ENCODE data around the gene ADSL. TPM values are rescaled to one million over a fixed set of nuclear protein-coding genes. Genes with fewer than 3 reads are reported as not detected.

ADSL gene
- total and polyA plus RNA-seq, 2 donors (not counting 1 experiment from before 2014, with no cell fraction given) = 61.0 to 63.8 TPM

DNA sequence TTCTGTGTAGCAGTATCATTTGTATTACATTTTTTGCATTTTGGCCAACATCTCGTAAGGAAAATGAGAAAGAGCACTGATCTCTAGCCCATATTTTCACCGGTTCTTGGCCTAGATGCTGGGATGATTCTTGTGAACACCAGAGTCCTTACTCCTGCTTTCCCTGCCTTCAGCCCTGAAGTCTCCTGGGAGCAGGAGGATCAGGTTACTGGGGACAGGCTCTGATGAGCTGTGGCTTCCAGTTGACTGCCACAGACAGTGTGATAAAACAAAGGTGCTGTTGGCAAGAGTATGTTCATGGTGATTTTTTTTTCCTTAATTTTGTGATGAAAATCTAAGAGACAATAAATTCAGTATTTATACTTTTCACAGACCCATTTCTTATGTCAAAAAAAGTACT lies 34.2 kb upstream of the ADSL start:
- no peak overlapping the region for H3K27ac ChIP-seq (ENCODE audit: low read length in 2 of 2)
- ChIA-PET CTCF (no interaction called here), POLR2A (no interaction called here)
- H3K9me3 ChIP-seq (ENCODE audit: control extremely low read depth in 1 of 3, control insufficient read depth in 2 of 3, insufficient read depth in 1 of 3, low read length in 2 of 3) = no peaks in the 10 kb centered on the region
- no peak overlapping the region for H3K9ac ChIP-seq (ENCODE audit: low read length)
- TF ChIP-seq, protein P1, sequence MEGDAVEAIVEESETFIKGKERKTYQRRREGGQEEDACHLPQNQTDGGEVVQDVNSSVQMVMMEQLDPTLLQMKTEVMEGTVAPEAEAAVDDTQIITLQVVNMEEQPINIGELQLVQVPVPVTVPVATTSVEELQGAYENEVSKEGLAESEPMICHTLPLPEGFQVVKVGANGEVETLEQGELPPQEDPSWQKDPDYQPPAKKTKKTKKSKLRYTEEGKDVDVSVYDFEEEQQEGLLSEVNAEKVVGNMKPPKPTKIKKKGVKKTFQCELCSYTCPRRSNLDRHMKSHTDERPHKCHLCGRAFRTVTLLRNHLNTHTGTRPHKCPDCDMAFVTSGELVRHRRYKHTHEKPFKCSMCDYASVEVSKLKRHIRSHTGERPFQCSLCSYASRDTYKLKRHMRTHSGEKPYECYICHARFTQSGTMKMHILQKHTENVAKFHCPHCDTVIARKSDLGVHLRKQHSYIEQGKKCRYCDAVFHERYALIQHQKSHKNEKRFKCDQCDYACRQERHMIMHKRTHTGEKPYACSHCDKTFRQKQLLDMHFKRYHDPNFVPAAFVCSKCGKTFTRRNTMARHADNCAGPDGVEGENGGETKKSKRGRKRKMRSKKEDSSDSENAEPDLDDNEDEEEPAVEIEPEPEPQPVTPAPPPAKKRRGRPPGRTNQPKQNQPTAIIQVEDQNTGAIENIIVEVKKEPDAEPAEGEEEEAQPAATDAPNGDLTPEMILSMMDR (IDR thresholded peaks at IDR 0.05) = no peak
- no peak for TF ChIP-seq EZH2 (IDR thresholded peaks at IDR 0.05; ENCODE audit: borderline replicate concordance, insufficient read depth, low read depth, low read length, poor library complexity, severe bottlenecking)
- peaks cover 29 to 96% of the 10 kb centered on the region in 2 experiments for H3K36me3 ChIP-seq (replicated peaks in 1 of 2; ENCODE audit: control extremely low read depth in 1 of 2, control insufficient read depth in 1 of 2, extremely low read depth in 1 of 2, insufficient read depth in 2 of 2, low read length in 1 of 2)
- no peaks in the 10 kb centered on the region for H3K27me3 Mint-ChIP-seq
- H3K4me1 ChIP-seq (ENCODE audit: control insufficient read depth in 2 of 2, insufficient read depth in 2 of 2, low read length in 2 of 2) = no peaks in the 10 kb centered on the region
- no peak overlapping the region for H3K27ac Mint-ChIP-seq
- no peak overlapping the region for H3K4me3 ChIP-seq (ENCODE audit: control extremely low read depth in 1 of 5, extremely low read depth in 1 of 5, insufficient read depth in 1 of 5, low read depth in 2 of 5, low read length in 4 of 5)
- ATAC-seq (ENCODE audit: low read depth) (no peak), DNase-seq (no peak)
- WGBS (ENCODE audit: insufficient coverage) = no CpG with 5 or more reads among the region's 2 CpGs
- intact Hi-C loops (cut with micrococcal nuclease) = no loop called here
- H3K27me3 ChIP-seq (replicated peaks in 1 of 4; ENCODE audit: control extremely low read depth in 1 of 4, control insufficient read depth in 3 of 4, insufficient read depth in 4 of 4, low read length in 3 of 4) = no peaks in the 10 kb centered on the region
- peaks cover 8% of the 10 kb centered on the region for H4K20me1 ChIP-seq (ENCODE audit: control insufficient read depth, insufficient read depth, low read length, poor library complexity, severe bottlenecking)
- no peaks in the 10 kb centered on the region for H3K4me1 Mint-ChIP-seq
- no peak overlapping the region for H3K4me2 ChIP-seq (replicated peaks; ENCODE audit: low read depth, low read length, poor library complexity, severe bottlenecking)
- peaks cover 5% of the 10 kb centered on the region for H3K79me2 ChIP-seq (ENCODE audit: control insufficient read depth, insufficient read depth, low read length)
- no peaks in the 10 kb centered on the region for H3K9me3 Mint-ChIP-seq (ENCODE audit: insufficient read depth)
- no peak overlapping the region for H2AFZ ChIP-seq (ENCODE audit: insufficient read depth, low read depth, low read length, poor library complexity, severe bottlenecking)
- H3K4me3 Mint-ChIP-seq = no peak overlapping the region

DNA sequence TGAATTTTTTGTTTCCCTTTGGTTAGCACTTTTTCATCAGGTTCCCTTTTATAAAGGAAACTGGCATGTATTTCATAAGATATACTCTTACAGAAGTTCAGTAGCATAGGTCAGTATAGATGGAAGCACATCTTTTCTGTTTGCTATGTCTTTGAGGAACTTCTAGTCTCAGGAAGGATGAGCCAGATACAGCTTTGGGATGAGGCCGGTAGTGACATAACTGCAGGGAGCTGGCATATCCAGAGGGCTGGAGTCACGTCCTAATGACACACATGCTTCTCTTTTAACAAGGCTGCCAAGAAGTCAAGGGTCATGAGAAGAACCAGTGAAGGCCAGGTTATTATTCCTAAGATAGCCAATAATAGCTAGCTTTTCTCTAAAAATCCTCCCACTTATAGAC lies 33.3 kb upstream of the ADSL start:
- H3K9me3 ChIP-seq (ENCODE audit: control extremely low read depth in 1 of 3, control insufficient read depth in 2 of 3, insufficient read depth in 1 of 3, low read length in 2 of 3) = no peaks in the 10 kb centered on the region
- ChIA-PET CTCF (interaction anchor here (1.0 kb wide), 1 partner anchor 35 kb away, joined by 3 read pairs; no protein-coding TSS in a partner anchor), POLR2A (no interaction called here)
- WGBS (ENCODE audit: insufficient coverage) = 100% methylated on average over 2 of the region's 2 CpGs
- no peaks in the 10 kb centered on the region for H3K9me3 Mint-ChIP-seq (ENCODE audit: insufficient read depth)
- peaks cover 29 to 94% of the 10 kb centered on the region in 2 experiments for H3K36me3 ChIP-seq (replicated peaks in 1 of 2; ENCODE audit: control extremely low read depth in 1 of 2, control insufficient read depth in 1 of 2, extremely low read depth in 1 of 2, insufficient read depth in 2 of 2, low read length in 1 of 2)
- no peak overlapping the region for H2AFZ ChIP-seq (ENCODE audit: insufficient read depth, low read depth, low read length, poor library complexity, severe bottlenecking)
- H3K27ac Mint-ChIP-seq = peak overlapping the region; percentile 41
- no peaks in the 10 kb centered on the region for H3K4me1 Mint-ChIP-seq
- TF ChIP-seq, protein P1 (IDR thresholded peaks at IDR 0.05) = no peak
- TF ChIP-seq EZH2 (IDR thresholded peaks at IDR 0.05; ENCODE audit: borderline replicate concordance, insufficient read depth, low read depth, low read length, poor library complexity, severe bottlenecking) = no peak
- H3K9ac ChIP-seq (ENCODE audit: low read length) = no peak overlapping the region
- no peak overlapping the region for H3K4me3 ChIP-seq (ENCODE audit: control extremely low read depth in 1 of 5, extremely low read depth in 1 of 5, insufficient read depth in 1 of 5, low read depth in 2 of 5, low read length in 4 of 5)
- no peaks in the 10 kb centered on the region for H3K27me3 Mint-ChIP-seq
- no peaks in the 10 kb centered on the region for H3K27me3 ChIP-seq (replicated peaks in 1 of 4; ENCODE audit: control extremely low read depth in 1 of 4, control insufficient read depth in 3 of 4, insufficient read depth in 4 of 4, low read length in 3 of 4)
- peaks cover 5% of the 10 kb centered on the region for H3K79me2 ChIP-seq (ENCODE audit: control insufficient read depth, insufficient read depth, low read length)
- H3K4me2 ChIP-seq (replicated peaks; ENCODE audit: low read depth, low read length, poor library complexity, severe bottlenecking) = no peak overlapping the region
- no peak overlapping the region for H3K4me3 Mint-ChIP-seq
- no peak overlapping the region for H3K27ac ChIP-seq (ENCODE audit: low read length in 2 of 2)
- no peaks in the 10 kb centered on the region for H3K4me1 ChIP-seq (ENCODE audit: control insufficient read depth in 2 of 2, insufficient read depth in 2 of 2, low read length in 2 of 2)
- peaks cover 8% of the 10 kb centered on the region for H4K20me1 ChIP-seq (ENCODE audit: control insufficient read depth, insufficient read depth, low read length, poor library complexity, severe bottlenecking)
- intact Hi-C loops (cut with micrococcal nuclease) = no loop called here
- DNase-seq (no peak), ATAC-seq (ENCODE audit: low read depth) (no peak)

All from B cell (primary cell).